PC-9 (cell line): ENCODE results near the gene CREBL2.

Experiments used
- CTCF ChIP-seq: fragments of 200-600 bp; sonication (generic); conservative IDR thresholded peaks from 2 replicates; pipeline ENCODE4 v1.6.1; 2017; ENCODE audit warnings: mixed run types, antibody characterized with exemption, mild to moderate bottlenecking, moderate library complexity
- EZH2 ChIP-seq: fragments of 200-600 bp; sonication (generic); IDR thresholded peaks from 2 replicates; pipeline ENCODE4 v1.8.0; 2017; ENCODE audit warnings: antibody characterized with exemption, low read depth

- no peak for TF ChIP-seq CTCF
- no peak for TF ChIP-seq EZH2
Observed at GRCh38 chr12:12582193-12582881, 29.3 kb upstream of the CREBL2 start.
